Inflammatory macrophage treated with lipopolysaccharide for 4 hours (primary cell): ENCODE data around the gene C8A.
A peak's percentile ranks its signal among the peaks of the same experiment; 100 is the strongest.

Experiments
- DNase-seq: peaks from one replicate; pipeline ENCODE4 v3.0.0-alpha.2; 2020

The C8A gene

DNA sequence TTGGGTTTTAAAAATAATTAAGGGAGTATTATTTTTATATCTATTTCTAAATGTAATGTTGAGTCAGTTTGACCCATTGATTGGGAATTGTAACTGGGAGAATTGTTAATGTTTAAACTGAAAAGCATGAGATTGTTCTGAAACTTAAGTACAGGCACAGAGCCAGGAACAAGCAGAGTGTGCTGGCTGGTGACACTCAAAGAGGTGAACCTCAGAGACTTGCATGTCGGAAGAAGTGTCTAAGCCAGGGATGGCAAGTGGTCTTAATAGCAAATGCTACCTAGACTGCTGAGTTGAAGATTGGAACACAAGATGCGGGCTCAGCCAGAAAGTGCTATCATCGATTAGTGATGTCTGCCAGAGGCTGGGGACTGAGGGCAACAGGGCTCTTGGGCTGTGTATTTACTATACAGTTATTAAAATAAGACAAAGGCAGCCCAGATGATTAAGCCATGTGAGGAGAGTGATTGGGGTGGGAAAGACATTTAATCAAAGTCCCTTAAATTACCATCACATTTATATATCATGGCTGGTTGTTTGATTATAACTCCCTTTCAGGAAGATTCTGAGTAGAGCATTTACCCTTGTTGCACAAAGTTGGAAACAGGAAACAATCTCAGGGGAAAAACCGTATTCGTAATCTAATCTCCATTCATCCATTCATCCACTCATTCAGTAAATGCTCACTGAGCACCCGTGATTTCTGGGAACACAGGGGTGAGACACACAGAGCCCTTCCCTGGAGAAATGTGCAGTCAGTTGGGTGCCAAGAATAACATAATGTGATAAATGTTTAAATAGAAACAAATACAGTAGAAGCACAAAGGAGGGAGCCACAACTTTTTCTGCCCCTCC lies 42.8 kb downstream of the C8A start:
- no peak for DNase-seq

DNA sequence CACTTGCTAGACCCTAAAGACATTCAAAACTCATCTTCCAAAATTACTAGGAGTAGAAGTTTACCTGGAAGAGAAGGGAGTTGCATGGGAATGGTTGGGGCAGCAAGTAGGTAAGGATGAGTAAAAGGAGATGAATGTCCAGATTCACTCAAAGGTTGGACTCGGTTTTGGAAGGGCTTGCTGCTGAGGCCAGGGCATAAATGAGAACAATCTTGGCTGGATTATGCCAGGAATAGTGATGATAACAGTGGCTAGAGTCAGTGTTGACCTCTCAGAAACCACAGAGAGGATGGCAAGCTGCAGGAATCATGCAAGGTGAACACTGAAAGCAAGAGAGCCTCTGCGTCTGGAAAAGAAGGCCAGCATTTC lies 43.4 kb downstream of the C8A start:
- DNase-seq, result no peak

DNA sequence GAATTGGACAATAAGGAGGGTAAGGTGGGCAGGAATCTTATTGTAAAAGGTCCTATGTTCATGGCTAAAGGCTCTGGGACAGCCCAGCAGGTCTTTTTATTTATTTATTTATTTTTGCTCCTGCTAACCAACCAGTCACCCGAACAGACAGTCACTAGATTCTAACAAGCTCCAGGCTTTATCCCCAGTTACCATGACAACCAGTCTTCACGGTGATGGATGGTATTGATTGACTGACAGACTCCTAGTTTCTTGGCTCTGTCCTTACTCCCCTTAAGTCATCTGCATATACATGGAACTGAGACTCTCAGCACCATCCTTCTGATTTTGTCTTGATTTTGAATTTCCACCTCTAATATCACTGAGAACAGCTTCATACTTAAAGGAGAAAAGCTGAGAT lies 44.3 kb downstream of the C8A start:
- DNase-seq, result no peak

DNA sequence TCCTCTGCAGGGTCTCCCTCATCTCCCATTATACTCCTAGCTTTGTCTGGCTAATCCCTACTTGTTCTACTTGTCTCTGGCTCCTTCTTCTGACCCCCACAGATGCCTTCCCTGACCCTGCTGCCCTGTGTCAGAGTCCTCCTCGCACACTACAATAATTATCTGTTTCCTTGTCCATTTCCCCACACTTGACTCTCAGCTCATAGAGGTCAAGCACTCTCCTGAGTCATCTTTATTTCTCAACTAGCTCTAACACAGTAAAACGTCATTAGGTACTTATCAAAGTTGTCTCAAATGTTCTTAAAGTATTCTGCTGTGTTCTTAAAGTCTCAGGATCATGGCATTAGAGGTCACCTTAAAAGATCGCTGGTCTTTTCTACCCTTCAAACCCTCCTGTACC lies 47.1 kb downstream of the C8A start:
- DNase-seq, result no peak

DNA sequence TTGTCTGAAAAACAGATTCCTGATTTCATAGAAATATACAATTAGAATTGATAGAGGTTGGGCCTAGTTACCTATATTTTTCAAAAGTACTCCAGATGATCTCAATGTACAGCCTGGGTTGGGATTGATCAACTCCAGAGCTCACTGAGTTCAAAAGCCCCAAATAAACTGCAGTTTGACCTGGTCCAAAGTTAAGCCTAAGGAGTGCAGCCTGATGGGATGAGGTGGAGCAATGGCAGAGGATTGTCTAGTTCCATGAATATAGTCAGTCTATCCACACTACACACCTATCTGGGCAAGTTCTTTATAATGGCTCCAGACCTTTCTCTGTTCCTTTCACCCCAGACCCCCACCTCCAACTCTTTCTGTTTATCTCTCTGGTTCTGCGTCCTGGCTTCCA lies 49.2 kb downstream of the C8A start:
- DNase-seq, result no peak

DNA sequence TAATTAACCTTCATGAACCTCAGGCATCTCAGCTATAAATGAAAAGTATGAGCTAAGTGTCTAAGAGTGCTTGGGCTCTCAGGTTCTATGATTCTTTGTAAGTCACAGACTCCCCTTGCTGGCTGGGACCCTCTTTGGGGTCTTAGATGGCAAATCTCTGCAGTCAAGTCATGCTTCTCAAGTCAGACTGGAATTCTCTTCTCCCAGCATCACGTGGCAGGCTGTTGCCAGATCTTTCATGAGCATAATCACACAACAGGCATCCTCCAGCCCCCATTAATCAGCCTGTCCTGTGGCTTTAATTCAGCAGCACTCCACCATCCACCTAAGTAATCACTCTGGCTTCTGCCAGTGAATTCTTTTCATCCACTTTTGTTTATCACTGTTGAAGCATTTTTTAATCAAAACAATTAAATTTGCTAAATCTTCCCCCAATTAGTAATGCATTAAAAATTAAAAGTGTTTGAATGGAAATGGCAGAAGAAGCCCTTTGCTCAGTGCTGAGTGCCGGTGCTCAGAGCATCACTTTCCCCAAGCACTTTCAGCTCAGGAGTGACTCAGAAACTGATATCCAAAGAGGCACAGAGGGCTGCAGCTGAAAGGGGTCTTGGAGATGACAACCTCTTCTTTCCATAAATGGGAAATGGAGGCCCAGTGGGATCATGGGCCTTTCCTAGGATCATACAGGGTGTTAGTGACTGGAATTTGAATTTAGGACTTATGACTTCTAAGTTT lies 50.2 kb downstream of the C8A start:
- DNase-seq, result no peak

DNA sequence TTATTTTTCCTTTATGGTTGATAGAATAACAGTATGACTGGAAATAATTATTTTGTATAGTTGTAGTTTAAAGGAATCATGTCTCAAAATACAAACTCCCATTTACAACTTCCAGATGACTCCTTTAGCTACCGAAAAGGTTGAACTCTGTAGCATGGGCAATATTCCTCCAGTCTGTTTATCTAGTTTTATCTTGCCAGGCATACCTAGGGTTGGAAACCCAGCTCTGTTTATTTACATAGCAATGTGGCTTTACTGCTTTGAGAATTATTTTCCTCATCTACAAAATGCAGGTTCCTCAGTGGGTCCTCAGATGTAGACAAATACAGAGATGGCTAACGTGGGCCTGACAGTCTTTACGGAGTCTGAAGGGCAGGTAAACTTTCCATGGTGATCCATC lies 51.1 kb downstream of the C8A start:
- DNase-seq, result no peak

DNA sequence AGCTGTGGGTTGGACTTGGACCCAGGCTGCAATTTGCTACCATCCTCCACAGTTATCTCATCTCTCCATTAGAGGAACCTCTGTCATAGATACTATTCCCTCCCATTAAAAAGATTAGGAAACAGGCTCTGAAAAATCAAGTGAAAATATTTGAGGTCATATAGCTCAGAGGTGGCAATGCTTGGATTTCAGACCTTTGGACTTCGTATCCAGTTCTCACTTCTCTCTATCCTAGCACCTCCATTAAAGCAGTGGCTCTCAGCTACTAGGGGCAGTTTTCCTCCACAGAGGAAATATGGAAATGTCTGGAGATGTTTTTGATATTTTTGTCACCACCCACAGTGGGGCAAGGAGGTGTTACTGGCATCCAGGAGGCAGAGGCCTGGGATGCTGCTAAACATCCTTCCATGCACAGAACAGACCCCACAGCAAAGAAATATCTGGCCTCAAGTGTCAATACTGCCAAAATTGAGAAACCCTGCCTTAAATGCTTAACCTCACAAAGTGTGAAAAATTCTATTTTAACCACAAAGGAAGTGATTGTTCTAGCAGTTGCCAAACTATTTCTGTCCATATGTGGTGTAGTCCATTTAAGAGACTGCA lies 54.1 kb downstream of the C8A start:
- peak; percentile 30 for DNase-seq

DNA sequence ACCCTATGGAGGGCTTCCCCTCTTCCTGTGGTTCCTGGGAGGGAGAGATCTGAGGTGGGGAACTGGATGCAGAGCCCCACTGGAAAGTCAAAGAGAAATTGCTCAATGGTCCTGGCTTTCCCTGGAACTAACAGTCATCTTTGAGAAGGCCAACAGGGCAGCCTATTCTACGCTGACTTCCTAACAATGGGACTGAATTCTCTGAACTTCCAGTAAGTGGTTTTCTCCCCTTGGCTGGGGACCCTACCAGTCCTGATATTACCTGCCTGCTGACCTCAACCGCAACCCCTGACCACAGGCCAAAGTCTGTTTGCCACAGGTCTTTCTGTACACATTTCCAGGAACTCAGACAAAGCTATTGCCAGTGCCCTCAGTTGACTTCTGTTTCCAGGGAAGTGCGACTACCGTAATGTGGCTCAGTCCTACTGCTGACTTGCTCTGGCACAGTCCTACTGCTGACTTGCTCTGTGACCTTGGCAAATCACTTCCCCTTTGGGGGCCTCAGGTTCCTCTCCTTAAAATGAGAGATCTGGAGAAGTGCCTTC lies 55.9 kb downstream of the C8A start:
- peak; percentile 43 for DNase-seq

DNA sequence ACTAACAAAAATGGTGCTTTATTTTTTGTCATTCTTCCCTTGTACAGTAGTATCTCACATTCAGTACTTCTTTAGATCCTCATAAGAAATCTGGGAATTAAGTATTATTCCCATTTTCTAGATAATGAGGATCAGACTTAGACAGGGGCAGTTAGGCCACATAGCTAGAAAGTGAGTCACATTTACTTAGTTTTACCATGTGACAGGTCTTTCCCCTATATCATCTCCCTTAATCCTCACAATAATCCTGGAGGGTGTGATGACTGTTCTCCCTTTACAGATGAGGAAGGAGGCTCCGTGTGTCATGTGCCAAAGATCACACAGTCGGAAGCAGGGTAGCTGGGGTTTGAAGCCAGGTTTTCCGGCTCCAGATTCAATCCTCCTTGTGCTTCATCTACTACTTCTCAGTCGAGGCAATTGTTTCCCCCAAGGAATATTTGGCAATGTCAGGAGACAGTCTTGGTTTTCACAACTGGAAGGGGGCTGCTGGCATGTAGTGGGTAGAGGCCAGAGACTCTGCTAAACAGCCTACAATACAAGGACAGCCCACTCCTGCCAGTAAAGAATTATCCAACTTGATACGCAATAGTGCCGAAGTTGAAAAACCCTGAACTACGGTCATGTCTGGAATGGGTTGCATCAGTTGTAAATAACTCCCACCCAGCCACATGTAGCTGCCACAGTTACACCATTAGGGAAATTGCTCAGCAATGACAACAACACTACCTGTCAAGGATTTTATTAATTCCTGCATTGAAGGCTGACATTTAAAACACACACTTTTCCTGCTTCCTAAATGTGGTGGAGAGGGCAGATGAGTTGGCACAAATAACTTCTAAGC lies 56.7 kb downstream of the C8A start:
- DNase-seq, result no peak

DNA sequence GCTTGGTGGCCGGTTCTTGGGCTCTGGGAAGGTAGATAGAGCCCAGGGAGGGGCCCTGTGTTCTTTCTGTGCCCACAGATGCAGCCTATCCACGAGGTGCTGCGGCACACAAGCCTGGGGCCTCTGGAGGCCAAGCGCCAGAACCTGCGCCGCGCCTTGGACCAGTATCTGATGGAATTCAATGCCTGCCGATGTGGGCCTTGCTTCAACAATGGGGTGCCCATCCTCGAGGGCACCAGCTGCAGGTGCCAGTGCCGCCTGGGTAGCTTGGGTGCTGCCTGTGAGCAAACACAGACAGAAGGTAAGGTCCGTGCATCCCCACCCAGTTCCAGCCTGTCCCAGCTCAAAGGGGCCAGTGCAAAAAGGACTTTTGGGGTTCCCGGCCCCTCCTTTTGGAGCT lies 57.7 kb downstream of the C8A start:
- no peak for DNase-seq

DNA sequence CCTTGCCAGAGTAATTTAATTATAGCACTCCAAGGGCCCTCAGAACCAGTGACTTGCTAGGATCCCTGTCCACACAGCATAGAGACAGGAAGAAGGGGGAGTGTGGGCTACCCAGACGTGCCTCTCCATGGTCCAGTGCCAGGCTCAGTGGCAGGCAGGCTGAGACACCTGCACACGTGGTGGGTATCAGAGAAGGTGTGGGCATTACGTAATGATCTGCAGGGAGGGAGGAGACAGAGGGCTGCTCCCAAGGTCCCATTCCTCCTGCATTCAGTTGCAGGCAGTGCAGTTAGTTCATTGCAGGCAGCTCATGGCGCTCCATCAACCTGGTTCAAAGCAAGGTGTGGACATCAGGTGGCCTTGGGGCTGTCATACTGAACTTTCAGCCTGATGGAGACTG lies 61.4 kb downstream of the C8A start:
- no peak for DNase-seq

DNA sequence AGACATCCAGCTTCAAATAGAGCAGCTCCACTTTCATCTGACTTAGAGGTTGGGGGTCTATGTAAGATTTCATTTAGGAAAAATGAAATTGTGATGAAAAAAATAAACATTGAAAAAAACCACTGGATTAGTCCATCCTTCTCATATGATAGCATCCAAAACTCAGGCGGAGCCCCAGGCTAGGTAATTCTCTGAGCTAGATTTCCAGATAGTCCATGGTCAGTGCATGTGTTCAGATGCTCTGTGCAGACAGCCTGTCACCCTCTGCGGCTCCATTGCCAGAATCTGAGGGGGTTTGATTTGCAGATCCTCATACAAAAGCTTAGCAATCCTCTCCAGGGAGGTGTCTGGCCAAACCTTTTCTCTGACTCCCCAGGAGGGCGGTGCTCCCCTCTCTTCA lies 62.0 kb downstream of the C8A start:
- DNase-seq, result no peak

DNA sequence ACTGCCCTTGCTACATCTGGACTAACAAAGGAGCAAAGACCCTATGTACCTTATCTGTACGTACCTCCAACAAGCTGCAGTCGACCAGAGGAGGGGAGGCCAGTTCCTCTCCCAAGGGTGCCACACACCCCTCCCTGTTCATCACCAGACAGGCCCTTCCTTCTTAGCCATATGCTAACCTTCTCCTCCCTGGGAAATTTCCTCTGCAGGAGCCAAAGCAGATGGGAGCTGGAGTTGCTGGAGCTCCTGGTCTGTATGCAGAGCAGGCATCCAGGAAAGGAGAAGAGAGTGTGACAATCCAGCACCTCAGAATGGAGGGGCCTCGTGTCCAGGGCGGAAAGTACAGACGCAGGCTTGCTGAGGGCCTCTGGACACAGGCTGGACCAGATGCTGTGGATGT lies 62.8 kb downstream of the C8A start:
- DNase-seq, result no peak

DNA sequence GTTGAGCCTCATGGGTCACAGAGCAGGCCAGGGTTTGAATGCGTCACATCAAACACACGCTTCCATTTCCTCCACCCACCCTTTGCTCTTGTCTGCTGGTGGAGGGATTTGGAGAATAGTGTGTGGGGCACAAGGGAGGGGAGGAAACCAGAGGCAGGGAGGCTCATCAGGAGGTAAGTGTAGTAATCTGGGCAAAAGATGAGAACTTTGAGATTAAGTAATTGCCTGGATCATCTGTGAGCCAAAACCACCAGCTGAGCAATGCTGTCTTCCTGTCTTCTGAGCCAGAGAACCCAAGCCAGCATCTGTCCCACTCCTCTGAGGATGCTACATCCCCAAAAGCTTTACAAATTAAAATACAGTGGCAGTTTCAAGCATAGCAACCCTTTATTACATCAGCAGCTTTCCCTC lies 66.0 kb downstream of the C8A start:
- no peak for DNase-seq

DNA sequence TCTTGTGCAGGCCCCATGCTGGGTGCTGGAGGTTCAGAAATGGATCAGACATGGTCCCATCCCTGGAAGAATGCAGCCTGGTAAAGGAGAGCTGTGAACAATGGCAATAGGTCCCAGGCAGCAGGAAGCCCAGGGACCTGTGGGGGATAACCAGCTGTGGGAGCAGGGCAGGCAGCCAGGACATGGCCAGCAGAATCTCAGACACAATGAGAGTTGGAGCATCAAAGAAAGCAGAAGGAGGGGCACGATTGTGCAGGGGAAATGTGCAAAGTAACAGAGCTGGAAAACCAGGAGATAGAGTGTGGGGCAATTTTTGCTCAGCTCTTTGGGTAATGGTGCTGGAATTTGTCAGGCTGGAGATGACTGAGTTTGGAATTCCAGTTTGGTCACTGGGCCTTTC lies 66.9 kb downstream of the C8A start:
- no peak for DNase-seq

DNA sequence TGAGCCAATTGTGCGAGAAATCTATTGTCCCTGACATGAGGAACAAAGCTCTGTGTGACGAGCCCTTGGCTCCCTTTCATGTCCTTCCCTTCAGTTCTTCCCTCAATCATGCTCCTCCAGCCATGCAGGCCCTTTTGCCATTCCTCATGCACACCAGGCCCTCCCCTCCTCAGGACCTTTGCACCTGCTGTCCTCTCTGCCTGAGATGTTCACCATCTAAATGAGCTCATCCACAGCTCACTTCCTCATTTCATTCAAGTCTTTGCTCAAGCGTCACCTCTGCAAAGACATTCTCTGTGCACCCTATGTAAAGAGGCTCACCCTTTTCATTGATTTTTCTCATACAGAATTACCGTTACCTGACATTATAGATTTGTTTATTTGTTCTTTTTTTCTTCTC lies 67.5 kb downstream of the C8A start:
- DNase-seq, result no peak

DNA sequence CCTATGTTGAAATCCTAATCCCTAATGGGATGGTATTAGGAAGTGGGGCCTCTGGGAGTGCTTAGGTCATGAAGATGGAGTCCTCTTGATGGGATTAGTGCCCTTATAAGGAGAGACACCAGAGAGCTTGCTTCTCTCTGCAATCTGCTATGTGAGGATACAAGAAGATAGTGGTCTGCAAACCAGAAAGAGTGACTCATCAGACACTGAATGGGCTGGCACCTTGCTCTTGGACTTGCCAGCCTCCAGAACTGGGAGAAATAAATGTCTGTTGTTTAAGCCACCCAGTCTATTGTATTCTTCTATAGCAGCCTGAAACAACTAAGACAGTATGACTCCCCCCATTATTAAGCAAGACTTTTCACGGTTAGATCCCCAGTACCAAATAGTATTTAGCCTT lies 67.9 kb downstream of the C8A start:
- DNase-seq, result no peak

DNA sequence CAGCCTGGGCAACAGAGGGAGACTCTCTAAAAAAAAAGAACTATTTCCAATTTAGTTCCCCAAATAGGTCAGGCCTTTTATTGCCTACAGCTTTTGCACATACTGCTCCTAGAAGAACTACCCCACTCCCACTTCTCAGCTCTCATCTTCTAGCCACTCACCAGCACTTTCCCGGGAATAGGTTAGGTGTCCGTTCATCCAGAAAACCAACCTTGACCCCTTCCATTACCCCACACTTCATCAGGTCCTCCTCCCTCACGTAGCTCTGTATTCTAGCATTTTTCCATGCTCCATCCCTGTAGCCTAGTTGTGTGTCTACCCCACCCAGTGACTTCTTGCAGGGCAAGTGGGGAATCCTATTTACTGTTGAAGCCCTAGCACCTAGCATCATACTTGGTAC lies 68.6 kb downstream of the C8A start:
- DNase-seq, result no peak

DNA sequence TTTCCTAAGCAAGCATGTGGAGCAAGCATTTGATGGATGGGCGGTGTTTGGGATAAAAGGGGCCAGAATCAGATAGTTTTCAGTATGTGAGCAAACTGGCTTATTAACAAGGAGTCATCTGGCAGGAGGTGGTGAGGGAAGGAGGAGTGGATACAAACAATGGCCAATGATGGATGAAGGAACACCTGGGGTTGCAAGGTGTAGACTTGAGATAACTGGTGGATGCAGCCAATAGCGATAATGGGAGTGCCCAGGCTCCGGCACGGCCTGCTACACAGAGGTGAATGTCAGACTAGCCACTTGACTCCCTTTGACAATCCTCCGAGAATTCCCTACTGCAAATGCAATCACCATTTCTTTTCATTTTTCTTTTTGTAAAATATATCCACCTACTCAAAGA lies 69.5 kb downstream of the C8A start:
- DNase-seq, result no peak

DNA sequence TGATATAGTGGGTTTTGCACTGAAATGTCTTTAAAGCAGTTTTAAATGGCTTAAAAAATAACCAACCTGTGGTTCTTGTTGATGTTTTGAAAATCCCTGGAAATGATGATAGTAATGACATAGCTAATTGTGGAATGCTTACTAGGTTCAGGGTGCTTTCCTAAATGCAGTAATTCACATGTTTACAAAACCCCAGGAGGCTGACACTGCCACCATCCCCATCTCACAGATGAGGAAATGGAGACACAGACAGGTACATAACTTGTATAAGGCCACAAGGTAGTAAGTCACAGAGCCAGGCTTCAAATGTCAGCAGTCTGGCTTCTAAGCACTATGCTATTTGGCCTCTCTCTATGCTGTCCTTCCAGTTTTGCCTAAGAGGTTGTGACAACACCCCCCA lies 70.6 kb downstream of the C8A start:
- no peak for DNase-seq

DNA sequence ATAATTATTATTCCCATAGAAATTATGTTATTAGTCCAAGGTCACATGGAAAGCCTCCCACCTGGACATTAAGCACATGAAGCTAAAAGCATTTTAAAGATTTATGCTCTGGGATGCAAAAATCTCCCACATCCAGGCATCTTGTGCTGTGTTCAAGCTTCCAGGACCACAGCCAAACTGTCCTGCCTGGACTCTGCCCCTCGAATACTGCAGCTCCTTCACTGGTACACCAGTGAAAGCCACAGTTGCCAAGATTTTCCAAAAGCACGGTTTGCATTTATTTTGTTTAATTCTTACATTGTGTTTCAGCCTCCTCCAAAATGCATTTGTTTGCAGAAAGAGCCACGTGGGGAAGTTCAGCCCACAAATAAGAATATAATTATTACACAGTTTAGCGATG lies 72.6 kb downstream of the C8A start:
- no peak for DNase-seq

DNA sequence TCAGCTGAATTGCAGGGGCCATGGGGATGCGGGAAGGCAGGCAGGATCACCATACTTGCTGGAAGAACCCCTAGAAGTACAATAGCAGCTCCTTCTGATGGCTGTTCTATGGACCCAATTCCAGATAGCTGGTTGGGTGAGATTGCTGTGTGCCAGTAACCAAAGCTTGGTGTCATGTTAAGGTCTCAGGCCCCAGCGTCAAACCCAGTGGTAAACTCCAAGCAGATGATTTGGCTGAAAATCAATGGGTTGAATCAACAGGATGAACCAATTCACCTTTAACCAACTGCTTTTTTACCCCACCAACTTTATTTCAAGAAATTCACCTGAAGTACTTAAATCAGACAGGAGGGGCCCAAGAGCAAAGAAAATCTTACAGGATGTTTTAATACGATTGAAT lies 73.4 kb downstream of the C8A start:
- DNase-seq, result no peak
